Mesodermal cell (in vitro differentiated cells): ENCODE measurements around the gene EIF1AX.
"Not testable (repeated sequence)": the region's sequence is repeated elsewhere in the genome, so short reads cannot be mapped to it uniquely, and the experiment has no call there.

Source experiments
- H3K27ac ChIP-seq: 2 replicates; pipeline ENCODE4 v1.7.0; 2013; ENCODE audit warnings: mild to moderate bottlenecking, low read depth, low read length, moderate library complexity; ENCODE audit not compliant: severe bottlenecking
- H3K36me3 ChIP-seq: 2 replicates; pipeline ENCODE4 v1.7.1; 2013; ENCODE audit warnings: mild to moderate bottlenecking, low read length, moderate library complexity; ENCODE audit not compliant: control insufficient read depth, insufficient read depth
- H3K4me1 ChIP-seq: one replicate; pipeline ENCODE4 v1.7.1; 2013; ENCODE audit warnings: mild to moderate bottlenecking, low read length; ENCODE audit not compliant: insufficient read depth, control insufficient read depth, poor library complexity, severe bottlenecking
- H3K4me3 ChIP-seq: 2 replicates; pipeline ENCODE4 v1.7.0; 2013; ENCODE audit warnings: low read length, control low read depth, mild to moderate bottlenecking; ENCODE audit not compliant: insufficient read depth, poor library complexity, severe bottlenecking; ENCODE audit errors: extremely low read depth
- H3K9me3 ChIP-seq: 2 replicates; pipeline ENCODE4 v1.7.1; 2013; ENCODE audit warnings: mild to moderate bottlenecking, low read length, moderate library complexity; ENCODE audit not compliant: control insufficient read depth
- WGBS, 2 experiments: methylation state at CpG; one replicate each; pipeline ENCODE4 v1.1.5; 2013; ENCODE audit warnings: missing lambda C conversion rate in 2 of 2; ENCODE audit not compliant: insufficient coverage in 2 of 2; 5-methylcytosine and 5-hydroxymethylcytosine counted together

The EIF1AX gene

GRCh38 chrX:20128670-20129069, 13.0 kb downstream of the EIF1AX start:
- WGBS, 2 experiments, result 92% methylated on average over 2 of the region's 4 CpGs; no CpG with 5 or more reads in 1 of the 2 experiments
- Histone ChIP-seq H3K36me3 (peaks cover 43% of the 10 kb centered on the region), H3K27ac (no peak overlapping the region), H3K9me3 (no peaks in the 10 kb centered on the region), H3K4me3 (no peak overlapping the region), H3K4me1 (no peaks in the 10 kb centered on the region)

DNA sequence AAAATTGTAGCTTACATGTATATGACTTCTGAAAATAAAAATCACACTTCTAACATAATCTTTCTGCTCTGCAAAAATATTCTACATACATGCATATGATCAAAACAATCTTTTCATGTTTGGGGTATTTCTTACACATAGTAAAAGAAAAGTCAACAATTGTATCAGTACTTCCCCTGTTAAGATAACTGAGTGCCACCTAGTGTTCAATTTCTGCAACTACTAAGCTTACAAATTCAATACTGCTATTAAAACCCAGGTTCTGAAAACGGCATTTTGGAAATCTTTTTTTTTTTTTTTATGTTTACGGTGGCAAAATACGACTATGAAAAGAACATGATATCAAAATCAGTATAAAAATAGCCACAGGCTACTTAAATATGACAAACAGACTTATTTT, 14.2 kb downstream of the EIF1AX start:
- not testable (repeated sequence) for H3K27ac ChIP-seq, H3K9me3 ChIP-seq, H3K4me3 ChIP-seq, H3K4me1 ChIP-seq
- peaks cover 31% of the 10 kb centered on the region for H3K36me3 ChIP-seq
- WGBS, 2 experiments, result no CpG with 5 or more reads among the region's 3 CpGs

DNA sequence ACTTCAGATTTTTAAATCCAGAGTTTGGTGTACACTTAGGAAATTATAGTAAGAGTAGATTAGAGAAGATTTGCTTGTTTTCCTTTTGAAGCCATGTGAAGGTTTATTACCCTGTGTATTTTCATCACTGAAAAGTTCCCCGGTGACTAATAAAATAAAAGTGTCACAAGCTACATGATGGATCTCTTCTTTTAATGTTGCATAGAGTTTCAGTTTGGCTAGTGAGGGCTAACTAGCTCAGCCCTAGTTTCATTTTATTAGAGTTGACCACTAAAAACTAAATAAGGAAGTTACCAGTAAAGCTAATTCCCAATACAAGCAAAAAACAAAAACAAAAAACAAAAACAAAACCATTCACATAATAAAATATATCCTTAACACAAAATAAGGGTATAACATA, 14.8 kb downstream of the EIF1AX start:
- H3K4me3 ChIP-seq, H3K4me1 ChIP-seq, H3K27ac ChIP-seq, H3K9me3 ChIP-seq: not testable (repeated sequence)
- peaks cover 29% of the 10 kb centered on the region for H3K36me3 ChIP-seq
- no CpG with 5 or more reads among the region's 1 CpG for WGBS, 2 experiments

- Histone ChIP-seq H3K36me3 (peaks cover 24% of the 10 kb centered on the region), H3K9me3 (no peaks in the 10 kb centered on the region), H3K4me1 (no peaks in the 10 kb centered on the region), H3K4me3 (no peak overlapping the region), H3K27ac (no peak overlapping the region)
Observed at GRCh38 chrX:20124964-20125363, 16.7 kb downstream of the EIF1AX start.

- WGBS, 2 experiments, result 75 to 94% methylated on average over 4 to 5 of the region's 12 CpGs
- Histone ChIP-seq H3K27ac (no peak overlapping the region), H3K4me3 (no peak overlapping the region), H3K9me3 (no peaks in the 10 kb centered on the region), H3K36me3 (no peaks in the 10 kb centered on the region), H3K4me1 (no peaks in the 10 kb centered on the region)
Observed at GRCh38 chrX:20118065-20118824, 23.4 kb downstream of the EIF1AX start.

- peak within 1 kb of the TSS; percentile 31 for H3K4me3 ChIP-seq
- H3K9me3 ChIP-seq, result no peaks in the 10 kb centered on the region
- no peak within 1 kb of the TSS for H3K27ac ChIP-seq
- WGBS, 2 experiments, result 61 to 97% methylated on average over 24 to 41 of the region's 91 CpGs
- H3K4me1 ChIP-seq, result no peaks in the 10 kb centered on the region
- H3K36me3 ChIP-seq, result no peaks in the 10 kb centered on the region
Observed at GRCh38 chrX:20116577-20117240, 24.9 kb downstream of the EIF1AX start, which contains the start of gene MAP7D2. Gene MAP7D2, minus strand, starts transcription at chrX:20116907. Its CDS starts 28 bp downstream, at chrX:20116879.

- Histone ChIP-seq H3K4me1 (no peaks in the 10 kb centered on the region), H3K9me3 (no peaks in the 10 kb centered on the region), H3K27ac (no peak overlapping the region), H3K36me3 (no peaks in the 10 kb centered on the region), H3K4me3 (peak overlapping the region; percentile 31)
- 0 to 1% methylated on average over 11 to 14 of the region's 47 CpGs for WGBS, 2 experiments
Observed at GRCh38 chrX:20116087-20116576, 25.5 kb downstream of the EIF1AX start.

GRCh38 chrX:20112022-20112774, 29.4 kb downstream of the EIF1AX start:
- no peaks in the 10 kb centered on the region for H3K36me3 ChIP-seq
- 85 to 91% methylated on average over 5 to 7 of the region's 14 CpGs for WGBS, 2 experiments
- H3K4me3 ChIP-seq, result no peak overlapping the region
- no peaks in the 10 kb centered on the region for H3K9me3 ChIP-seq
- H3K4me1 ChIP-seq, result no peaks in the 10 kb centered on the region
- H3K27ac ChIP-seq, result no peak overlapping the region

DNA sequence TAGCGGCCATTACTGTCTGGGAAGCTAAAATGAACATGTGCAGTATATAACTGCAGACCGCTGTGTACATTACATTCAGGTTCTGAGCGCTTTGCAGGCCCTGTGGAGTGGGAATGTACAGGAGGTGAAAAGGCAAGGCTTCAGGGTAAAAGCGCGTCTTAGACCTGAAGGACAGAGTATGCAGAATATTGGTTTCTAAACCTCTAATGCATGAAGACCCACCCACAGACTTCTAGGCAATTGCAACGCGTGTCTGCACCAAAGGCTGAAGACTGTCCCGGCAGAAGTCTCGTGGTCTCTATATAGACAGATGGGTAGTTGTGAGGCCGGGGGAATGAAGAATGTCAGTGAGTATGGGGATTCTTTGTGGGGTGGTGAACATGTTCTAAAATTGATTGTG, 30.4 kb downstream of the EIF1AX start:
- Histone ChIP-seq H3K4me3 (no peak overlapping the region), H3K27ac (no peak overlapping the region), H3K9me3 (no peaks in the 10 kb centered on the region), H3K36me3 (no peaks in the 10 kb centered on the region), H3K4me1 (no peaks in the 10 kb centered on the region)
- WGBS, 2 experiments, result 80 to 90% methylated on average over 2 to 4 of the region's 10 CpGs

DNA sequence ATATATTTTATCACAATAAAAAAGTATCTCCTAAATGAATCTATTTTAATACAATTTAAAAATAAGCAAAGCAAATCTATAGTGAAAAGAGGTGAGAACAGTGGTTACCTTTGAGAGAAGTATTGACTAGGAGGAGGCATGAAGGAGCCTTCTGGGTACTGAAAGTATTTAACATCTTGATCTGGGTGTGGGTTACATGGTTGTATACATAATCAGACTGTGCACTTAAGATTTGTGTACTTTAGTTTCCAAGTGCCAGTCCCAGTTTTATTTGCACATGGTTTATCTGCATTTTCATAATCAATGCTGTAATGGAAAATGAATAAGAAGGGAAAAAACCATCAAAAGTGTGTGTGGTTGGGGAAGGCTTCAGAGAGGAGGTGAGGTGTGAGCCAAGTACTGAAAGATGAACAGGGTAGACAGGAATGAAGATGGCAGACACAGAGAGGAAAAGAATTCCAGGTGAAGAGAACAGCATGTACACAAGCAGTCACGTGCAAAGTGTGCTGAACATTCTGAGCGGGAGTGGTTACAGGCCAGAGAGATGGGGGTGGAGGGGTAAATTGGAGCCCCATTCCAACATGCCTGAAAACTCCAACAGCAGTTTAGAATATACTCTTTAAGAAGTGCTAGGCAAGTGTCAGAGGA, 39.6 kb downstream of the EIF1AX start:
- H3K9me3 ChIP-seq, result no peaks in the 10 kb centered on the region
- no peak overlapping the region for H3K4me3 ChIP-seq
- no peaks in the 10 kb centered on the region for H3K4me1 ChIP-seq
- no peaks in the 10 kb centered on the region for H3K36me3 ChIP-seq
- H3K27ac ChIP-seq, result no peak overlapping the region
- 92% methylated on average over 2 of the region's 2 CpGs; no CpG with 5 or more reads in 1 of the 2 experiments for WGBS, 2 experiments
